GM06990 (cell line): ENCODE data around the gene SFXN2.

Source experiments
- DNase-seq: peaks from one replicate; pipeline ENCODE4 v3.0.0-alpha.2; 2011; ENCODE audit not compliant: insufficient read length; ENCODE audit errors: extremely low read depth
- H3K27me3 ChIP-seq: replicated peaks from 2 replicates; pipeline ENCODE4 v1.6.0; 2011; ENCODE audit warnings: low read length; ENCODE audit not compliant: control insufficient read depth, insufficient read depth
- H3K36me3 ChIP-seq: 2 replicates; pipeline ENCODE4 v1.5.1; 2011; ENCODE audit warnings: low read length; ENCODE audit not compliant: control insufficient read depth, insufficient read depth
- H3K4me3 ChIP-seq: replicated peaks from 2 replicates; pipeline ENCODE4 v1.5.1; 2011; ENCODE audit warnings: low read depth, mild to moderate bottlenecking, control low read depth, low read length
- TF ChIP-seq, protein P1 (sequence below): IDR thresholded peaks from 2 replicates; pipeline ENCODE4 v1.5.1; 2011; ENCODE audit warnings: low read length, control low read depth, mild to moderate bottlenecking, inconsistent platforms; ENCODE audit not compliant: insufficient read depth, poor library complexity, severe bottlenecking

The SFXN2 gene

DNA sequence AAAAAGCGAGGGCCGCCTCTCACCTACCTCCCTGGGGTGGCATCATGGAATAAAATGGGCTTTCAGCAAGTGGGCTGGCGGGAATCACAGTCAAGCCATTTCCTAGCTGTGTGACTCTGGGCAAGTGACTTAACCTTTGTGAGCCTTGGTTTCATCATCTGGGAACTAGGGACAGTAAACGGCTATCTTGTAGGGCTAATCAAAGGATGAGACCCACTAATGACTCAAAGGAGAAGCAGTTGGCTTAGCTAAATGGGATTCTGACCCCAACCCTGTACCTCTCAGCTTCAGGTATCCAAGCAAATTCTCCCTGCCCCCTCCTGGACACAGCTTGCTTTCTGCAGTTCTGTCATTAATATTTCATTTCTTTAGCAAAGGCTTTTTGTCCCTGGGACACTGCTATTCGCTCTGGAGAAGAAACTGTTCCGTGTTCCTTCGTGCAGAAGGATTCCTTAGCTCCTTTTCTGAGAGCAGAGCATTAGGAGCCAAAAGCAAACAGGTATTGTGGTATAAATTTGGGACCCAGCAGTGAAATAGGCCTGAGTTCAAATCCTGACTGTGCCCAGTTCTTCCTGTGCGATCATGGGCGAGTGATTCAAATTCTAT, 44.3 kb upstream of the SFXN2 start:
- Histone ChIP-seq H3K4me3 (no peak overlapping the region), H3K36me3 (no peaks in the 10 kb centered on the region), H3K27me3 (no peaks in the 10 kb centered on the region)
- DNase-seq = no peak
- TF ChIP-seq, protein P1, sequence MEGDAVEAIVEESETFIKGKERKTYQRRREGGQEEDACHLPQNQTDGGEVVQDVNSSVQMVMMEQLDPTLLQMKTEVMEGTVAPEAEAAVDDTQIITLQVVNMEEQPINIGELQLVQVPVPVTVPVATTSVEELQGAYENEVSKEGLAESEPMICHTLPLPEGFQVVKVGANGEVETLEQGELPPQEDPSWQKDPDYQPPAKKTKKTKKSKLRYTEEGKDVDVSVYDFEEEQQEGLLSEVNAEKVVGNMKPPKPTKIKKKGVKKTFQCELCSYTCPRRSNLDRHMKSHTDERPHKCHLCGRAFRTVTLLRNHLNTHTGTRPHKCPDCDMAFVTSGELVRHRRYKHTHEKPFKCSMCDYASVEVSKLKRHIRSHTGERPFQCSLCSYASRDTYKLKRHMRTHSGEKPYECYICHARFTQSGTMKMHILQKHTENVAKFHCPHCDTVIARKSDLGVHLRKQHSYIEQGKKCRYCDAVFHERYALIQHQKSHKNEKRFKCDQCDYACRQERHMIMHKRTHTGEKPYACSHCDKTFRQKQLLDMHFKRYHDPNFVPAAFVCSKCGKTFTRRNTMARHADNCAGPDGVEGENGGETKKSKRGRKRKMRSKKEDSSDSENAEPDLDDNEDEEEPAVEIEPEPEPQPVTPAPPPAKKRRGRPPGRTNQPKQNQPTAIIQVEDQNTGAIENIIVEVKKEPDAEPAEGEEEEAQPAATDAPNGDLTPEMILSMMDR = no peak

DNA sequence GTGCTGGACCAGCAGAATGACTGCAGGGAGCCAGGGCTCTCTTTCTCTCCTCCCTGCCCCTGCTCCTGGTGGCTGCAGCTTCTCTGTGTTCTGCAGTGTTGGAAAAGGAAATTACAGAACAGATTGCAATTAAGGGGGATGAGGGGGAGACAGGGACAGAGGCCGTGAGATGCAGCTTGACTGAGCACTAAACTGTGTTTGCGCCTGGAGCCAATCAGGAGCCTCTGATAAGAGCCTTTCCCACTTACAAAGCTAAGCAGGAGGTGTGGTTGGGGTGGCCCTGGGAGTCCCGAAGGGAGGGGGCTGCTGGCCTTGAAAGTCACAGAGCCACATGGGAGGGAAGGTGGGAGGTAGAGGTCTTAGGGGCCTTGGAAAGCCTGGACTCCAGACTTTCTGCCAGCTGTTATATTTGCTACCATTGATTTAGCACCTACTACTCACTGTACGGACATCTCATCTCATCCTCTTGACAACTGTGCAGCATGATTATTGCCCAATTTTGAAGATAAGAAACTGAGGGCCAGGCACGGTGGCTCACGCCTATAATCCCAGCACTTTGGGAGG, 43.5 kb upstream of the SFXN2 start:
- TF ChIP-seq, protein P1 = no peak
- no peak overlapping the region for H3K4me3 ChIP-seq
- DNase-seq = no peak
- no peaks in the 10 kb centered on the region for H3K27me3 ChIP-seq
- H3K36me3 ChIP-seq = no peaks in the 10 kb centered on the region

DNA sequence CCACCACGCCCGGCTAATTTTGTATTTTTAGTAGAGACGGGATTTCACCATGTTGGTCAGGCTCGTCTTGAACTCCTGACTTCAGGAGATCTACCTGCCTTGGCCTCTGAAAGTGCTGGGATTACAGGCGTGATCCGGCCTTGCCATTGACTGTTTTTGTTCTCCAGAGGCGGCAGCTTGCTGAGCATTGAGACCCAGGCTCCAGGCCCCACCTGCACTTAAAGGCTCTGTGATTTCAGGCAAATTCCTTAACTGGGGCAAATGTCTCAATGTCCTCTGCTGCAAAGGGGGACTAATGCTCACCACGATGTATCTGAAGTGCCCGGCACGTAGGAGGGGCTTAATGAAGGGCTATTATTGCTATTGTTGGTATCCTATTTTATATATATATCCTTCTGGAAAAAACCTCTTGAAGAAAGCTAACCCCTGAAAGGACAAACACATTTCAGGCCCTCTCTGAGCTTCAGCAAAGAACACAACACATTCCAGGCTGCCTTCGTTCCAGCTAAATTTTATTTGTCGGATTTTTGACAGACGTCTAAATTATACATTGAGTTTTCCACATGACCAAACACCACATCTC, 41.1 kb upstream of the SFXN2 start:
- Histone ChIP-seq H3K36me3 (no peaks in the 10 kb centered on the region), H3K4me3 (no peak overlapping the region), H3K27me3 (no peaks in the 10 kb centered on the region)
- TF ChIP-seq, protein P1 = no peak
- no peak for DNase-seq

DNA sequence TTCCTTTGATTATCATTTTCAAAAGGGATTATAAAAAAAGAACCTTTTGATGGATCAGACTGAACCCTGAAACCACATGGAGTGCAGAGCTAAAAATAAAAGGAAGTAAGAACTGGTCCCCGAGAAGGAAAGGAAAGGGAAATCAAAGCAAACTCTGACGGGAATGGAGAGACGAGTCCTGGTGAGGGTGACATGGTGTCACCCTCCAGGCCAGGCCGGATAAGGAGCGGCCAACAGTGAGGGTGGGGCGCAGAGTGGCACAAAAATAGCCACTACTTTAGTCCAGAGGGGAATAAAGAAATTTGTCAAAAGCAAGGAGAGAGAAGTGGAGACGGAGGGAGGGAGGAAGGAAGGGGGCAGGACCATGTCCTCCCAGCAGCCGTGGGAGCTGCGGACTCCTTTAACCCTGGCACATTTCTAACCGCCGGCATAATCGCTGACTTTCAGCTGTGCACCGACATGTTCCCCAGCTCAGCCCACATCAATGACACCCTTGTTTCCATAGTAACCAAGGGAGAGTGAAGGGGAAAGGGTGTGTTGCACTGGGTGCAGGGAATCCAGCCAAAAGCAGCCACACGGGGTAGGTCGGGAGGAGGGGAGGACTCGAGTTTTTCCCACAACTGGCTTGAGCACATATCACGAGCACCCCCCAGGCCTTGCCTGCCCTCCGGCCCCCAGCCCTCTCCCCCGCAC, 40.5 kb upstream of the SFXN2 start:
- Histone ChIP-seq H3K27me3 (no peaks in the 10 kb centered on the region), H3K36me3 (no peaks in the 10 kb centered on the region), H3K4me3 (no peak overlapping the region)
- no peak for DNase-seq
- TF ChIP-seq, protein P1 = no peak

DNA sequence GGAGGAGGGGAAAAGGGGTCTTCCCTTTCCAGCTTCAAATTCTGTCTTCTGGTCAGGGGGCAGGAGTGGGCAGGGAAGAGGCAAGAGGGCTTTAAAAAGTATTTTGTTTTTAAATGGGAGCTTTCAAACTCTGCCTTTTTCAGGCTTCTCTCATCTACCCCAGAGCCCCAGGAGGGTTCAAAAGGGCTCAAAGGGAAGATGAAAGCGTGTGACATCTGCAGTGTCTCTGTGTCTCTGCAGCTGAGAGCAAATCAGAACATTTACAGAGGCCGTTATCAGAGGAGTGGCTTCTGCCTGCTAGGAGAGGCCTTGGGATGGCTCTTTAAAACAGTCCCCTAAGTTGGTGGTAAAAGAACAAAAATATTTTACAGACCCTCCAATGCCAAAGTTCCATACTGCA, 39.9 kb upstream of the SFXN2 start:
- no peak for DNase-seq
- no peaks in the 10 kb centered on the region for H3K27me3 ChIP-seq
- TF ChIP-seq, protein P1 = no peak
- no peak overlapping the region for H3K4me3 ChIP-seq
- H3K36me3 ChIP-seq = no peaks in the 10 kb centered on the region
